NCI-H345 (cell line): Measurements from ENCODE around the gene IL1RAPL1.

Experiments
- DNase-seq: peaks from one replicate; lab custom pipeline; 2025; lab: John Stamatoyannopoulos, UW

Gene IL1RAPL1

GRCh38 chrX:29535212-29536162 lies 948.2 kb downstream of the IL1RAPL1 start:
- no peak for DNase-seq

GRCh38 chrX:29541038-29541437 lies 953.8 kb downstream of the IL1RAPL1 start:
- no peak for DNase-seq

- no peak for DNase-seq
Measured at GRCh38 chrX:29542152-29542551, 954.9 kb downstream of the IL1RAPL1 start.

- DNase-seq, result no peak
Measured at GRCh38 chrX:29545878-29546277, 958.6 kb downstream of the IL1RAPL1 start.

GRCh38 chrX:29547877-29548276 lies 960.6 kb downstream of the IL1RAPL1 start:
- no peak for DNase-seq

- DNase-seq, result no peak
Measured at GRCh38 chrX:29553542-29553941, 966.3 kb downstream of the IL1RAPL1 start.

GRCh38 chrX:29555465-29556091 lies 968.3 kb downstream of the IL1RAPL1 start:
- no peak for DNase-seq

GRCh38 chrX:29560065-29560464 lies 972.8 kb downstream of the IL1RAPL1 start:
- no peak for DNase-seq

- DNase-seq, result no peak
Measured at GRCh38 chrX:29561417-29561816, 974.2 kb downstream of the IL1RAPL1 start.

GRCh38 chrX:29580560-29580959 lies 993.3 kb downstream of the IL1RAPL1 start:
- no peak for DNase-seq

GRCh38 chrX:29581223-29581622 lies 994.0 kb downstream of the IL1RAPL1 start:
- no peak for DNase-seq

GRCh38 chrX:29587107-29587506 lies 999.9 kb downstream of the IL1RAPL1 start:
- DNase-seq, result no peak

- no peak for DNase-seq
Measured at GRCh38 chrX:29590921-29591320, 1003.7 kb downstream of the IL1RAPL1 start.

- no peak for DNase-seq
Measured at GRCh38 chrX:29604381-29604780, 1017.1 kb downstream of the IL1RAPL1 start.

- DNase-seq, result no peak
Measured at GRCh38 chrX:29617276-29617675, 1030.0 kb downstream of the IL1RAPL1 start.

GRCh38 chrX:29617725-29618124 lies 1030.5 kb downstream of the IL1RAPL1 start:
- DNase-seq, result no peak

GRCh38 chrX:29627833-29628232 lies 1040.6 kb downstream of the IL1RAPL1 start:
- no peak for DNase-seq

- no peak for DNase-seq
Measured at GRCh38 chrX:29634516-29634915, 1047.3 kb downstream of the IL1RAPL1 start.

- DNase-seq, result no peak
Measured at GRCh38 chrX:29636331-29636730, 1049.1 kb downstream of the IL1RAPL1 start.

GRCh38 chrX:29640106-29640505 lies 1052.9 kb downstream of the IL1RAPL1 start:
- no peak for DNase-seq

- no peak for DNase-seq
Measured at GRCh38 chrX:29641461-29641860, 1054.2 kb downstream of the IL1RAPL1 start.

- no peak for DNase-seq
Measured at GRCh38 chrX:29643181-29643580, 1055.9 kb downstream of the IL1RAPL1 start.

GRCh38 chrX:29648161-29648560 lies 1060.9 kb downstream of the IL1RAPL1 start:
- no peak for DNase-seq
